EL (cell line): ENCODE measurements around the gene COG3.
A peak's percentile ranks its signal among the peaks of the same experiment; 100 is the strongest.

Experiments used
- DNase-seq: peaks from one replicate; pipeline ENCODE4 v3.0.0-alpha.2; 2016

The COG3 gene

DNA sequence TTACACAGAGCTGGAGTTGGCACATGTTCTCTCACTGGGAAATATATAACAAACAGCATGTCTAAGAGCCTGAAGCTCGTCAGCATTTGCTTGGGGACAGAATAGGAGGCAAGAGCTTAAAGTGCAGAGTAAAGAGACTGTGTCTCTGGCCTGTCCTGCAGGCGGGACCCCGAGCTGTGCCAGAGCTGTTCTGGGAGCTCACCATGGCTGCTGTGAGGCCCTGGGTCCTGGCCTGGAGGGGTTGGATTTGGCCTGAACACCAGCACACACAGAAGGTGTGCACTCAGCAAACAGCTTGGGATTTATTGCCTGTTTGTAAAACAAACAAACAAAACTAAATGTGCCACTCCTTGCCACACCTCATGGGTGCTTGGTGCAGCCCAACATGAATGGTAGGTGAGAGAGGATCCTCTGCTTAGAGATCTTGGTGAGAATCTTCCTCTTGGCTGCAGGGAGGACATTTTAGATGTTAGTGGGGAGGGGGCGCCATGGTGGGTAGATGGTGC lies 89.9 kb downstream of the COG3 start:
- no peak for DNase-seq

DNA sequence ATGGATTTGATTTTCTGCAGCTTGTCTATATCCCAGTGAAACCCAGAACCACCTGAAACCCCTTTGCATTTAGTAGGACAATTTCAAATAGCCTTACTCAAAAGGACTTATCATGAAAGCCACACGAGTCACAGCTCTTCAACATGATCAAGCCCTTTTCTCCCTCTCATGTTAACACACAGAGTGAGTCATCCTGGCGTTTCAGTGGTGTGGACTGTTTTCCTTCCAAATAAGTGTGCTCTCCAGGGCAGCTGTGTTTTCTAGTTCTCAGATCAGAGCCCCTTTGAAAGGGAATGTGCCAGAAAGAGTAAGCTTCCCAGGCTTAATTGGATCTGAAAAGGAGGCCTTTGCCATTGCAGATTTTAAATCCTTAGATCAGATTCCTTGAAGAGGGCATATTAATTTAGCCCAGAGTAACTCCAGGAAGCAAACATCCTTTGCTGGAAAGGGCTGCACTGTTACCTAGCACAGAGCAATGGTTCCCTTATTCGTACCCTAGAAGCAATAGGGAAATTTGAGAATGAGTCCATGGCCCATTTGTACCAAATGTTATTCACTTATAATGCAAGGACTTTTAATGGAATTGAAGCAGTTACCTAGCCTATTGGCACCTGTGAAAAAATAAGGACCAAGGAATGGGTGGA lies 99.5 kb downstream of the COG3 start:
- DNase-seq, result peak; percentile 41

GRCh38 chr13:45565331-45565730 lies 100.6 kb downstream of the COG3 start:
- DNase-seq, result no peak

- DNase-seq, result no peak
Observed at GRCh38 chr13:45575146-45575829, 110.5 kb downstream of the COG3 start.

GRCh38 chr13:45575830-45576180 lies 111.1 kb downstream of the COG3 start:
- no peak for DNase-seq

GRCh38 chr13:45576466-45576865 lies 111.7 kb downstream of the COG3 start:
- no peak for DNase-seq

GRCh38 chr13:45582408-45583076 lies 117.8 kb downstream of the COG3 start:
- no peak for DNase-seq

- no peak for DNase-seq
Observed at GRCh38 chr13:45584816-45585215, 120.1 kb downstream of the COG3 start.
